GM21723 (cell line): Measurements from ENCODE around the gene CERT1.
"Not testable (repeated sequence)": the region's sequence is repeated elsewhere in the genome, so short reads cannot be mapped to it uniquely, and the experiment has no call there.

Experiments used
- ATAC-seq: cut with Tn5 transposase; IDR thresholded peaks from one replicate; pipeline ENCODE4 v1.9.1; 2021; ENCODE audit warnings: mild to moderate bottlenecking, moderate library complexity; ENCODE audit not compliant: unreplicated experiment

Gene CERT1

GRCh38 chr5:75511435-75512382 is at the start of gene CERT1, which contains the start of gene POLK:
Gene CERT1, minus strand, starts transcription at chr5:75511629. Its CDS starts 422 bp downstream, at chr5:75511207.
Gene POLK, plus strand, starts transcription at chr5:75511891.
- peak; percentile 83 for ATAC-seq

- ATAC-seq, result not testable (repeated sequence)
Observed at GRCh38 chr5:75560655-75561054, 49.2 kb upstream of the CERT1 start.

GRCh38 chr5:75558981-75559632 is 47.7 kb upstream of the CERT1 start:
- ATAC-seq, result no peak

- ATAC-seq, result no peak
Observed at GRCh38 chr5:75558221-75558620, 46.8 kb upstream of the CERT1 start.

GRCh38 chr5:75553358-75553757 is 41.9 kb upstream of the CERT1 start:
- ATAC-seq, result no peak

- ATAC-seq, result no peak
Observed at GRCh38 chr5:75552764-75553163, 41.3 kb upstream of the CERT1 start.

GRCh38 chr5:75551471-75551870 is 40.0 kb upstream of the CERT1 start:
- no peak for ATAC-seq

GRCh38 chr5:75550597-75550996 is 39.2 kb upstream of the CERT1 start:
- ATAC-seq, result no peak

- ATAC-seq, result no peak
Observed at GRCh38 chr5:75547812-75548211, 36.4 kb upstream of the CERT1 start.

GRCh38 chr5:75546830-75547229 is 35.4 kb upstream of the CERT1 start:
- no peak for ATAC-seq

GRCh38 chr5:75545131-75545530 is 33.7 kb upstream of the CERT1 start:
- no peak for ATAC-seq

GRCh38 chr5:75538211-75538610 is 26.8 kb upstream of the CERT1 start:
- ATAC-seq, result no peak

GRCh38 chr5:75536694-75537360 is 25.4 kb upstream of the CERT1 start:
- ATAC-seq, result no peak

GRCh38 chr5:75536147-75536546 is 24.7 kb upstream of the CERT1 start:
- no peak for ATAC-seq

GRCh38 chr5:75534734-75535133 is 23.3 kb upstream of the CERT1 start:
- no peak for ATAC-seq

- not testable (repeated sequence) for ATAC-seq
Observed at GRCh38 chr5:75533716-75534115, 22.3 kb upstream of the CERT1 start.

GRCh38 chr5:75532190-75532589 is 20.8 kb upstream of the CERT1 start:
- no peak for ATAC-seq

- ATAC-seq, result no peak
Observed at GRCh38 chr5:75529185-75529584, 17.8 kb upstream of the CERT1 start.

- no peak for ATAC-seq
Observed at GRCh38 chr5:75526070-75526469, 14.6 kb upstream of the CERT1 start.

GRCh38 chr5:75525344-75525743 is 13.9 kb upstream of the CERT1 start:
- no peak for ATAC-seq

- ATAC-seq, result no peak
Observed at GRCh38 chr5:75524591-75524990, 13.2 kb upstream of the CERT1 start.
